Hepatocyte (in vitro differentiated cells): ENCODE data around the gene PHACTR1. TPM values are rescaled to one million over a fixed set of nuclear protein-coding genes. Genes with fewer than 3 reads are reported as not detected.

ENCODE experiments used
- DNase-seq: peaks from one replicate; pipeline ENCODE4 v3.0.0-alpha.2; 2016; ENCODE audit warnings: low spot score
- H2AFZ ChIP-seq: fragments of 200-600 bp; sonication (generic); 2 replicates; pipeline ENCODE4 v1.6.0; 2016; ENCODE audit warnings: antibody characterized with exemption, mild to moderate bottlenecking
- H3K27ac ChIP-seq: fragments of 200-600 bp; sonication (generic); 2 replicates; pipeline ENCODE4 v1.5.1; 2016; ENCODE audit warnings: mild to moderate bottlenecking
- H3K27me3 ChIP-seq: fragments of 200-600 bp; sonication (generic); 2 replicates; pipeline ENCODE4 v1.6.1; 2016
- H3K36me3 ChIP-seq: fragments of 200-600 bp; sonication (generic); replicated peaks from 2 replicates; pipeline ENCODE4 v1.5.1; 2016; ENCODE audit warnings: low read depth; ENCODE audit not compliant: insufficient read depth
- H3K4me1 ChIP-seq: fragments of 200-600 bp; sonication (generic); 2 replicates; pipeline ENCODE4 v1.5.1; 2016; ENCODE audit warnings: mild to moderate bottlenecking, moderate library complexity; ENCODE audit not compliant: insufficient read depth
- H3K4me2 ChIP-seq: fragments of 200-600 bp; sonication (generic); 2 replicates; pipeline ENCODE4 v1.6.0; 2016
- H3K4me3 ChIP-seq: fragments of 200-600 bp; sonication (generic); 2 replicates; pipeline ENCODE4 v1.5.1; 2016; ENCODE audit warnings: mild to moderate bottlenecking
- H3K79me2 ChIP-seq: fragments of 200-600 bp; sonication (generic); 2 replicates; pipeline ENCODE4 v1.6.0; 2017; ENCODE audit warnings: mild to moderate bottlenecking
- H3K9me2 ChIP-seq: fragments of 200-600 bp; sonication (generic); replicated peaks from 2 replicates; pipeline ENCODE4 v1.6.0; 2017; ENCODE audit warnings: mild to moderate bottlenecking; ENCODE audit not compliant: insufficient read depth
- H3K9me3 ChIP-seq: fragments of 200-600 bp; sonication (generic); 2 replicates; pipeline ENCODE4 v1.5.1; 2016; ENCODE audit warnings: low read depth, mild to moderate bottlenecking
- H4K20me1 ChIP-seq: fragments of 200-600 bp; sonication (generic); 2 replicates; pipeline ENCODE4 v1.6.0; 2016; ENCODE audit warnings: mild to moderate bottlenecking; ENCODE audit not compliant: insufficient read depth, poor library complexity, severe bottlenecking
- CTCF ChIP-seq: fragments of 200-600 bp; sonication (generic); IDR thresholded peaks from 2 replicates; pipeline ENCODE4 v1.5.1; 2016; ENCODE audit warnings: antibody characterized with exemption, mild to moderate bottlenecking; ENCODE audit not compliant: poor library complexity
- EZH2 ChIP-seq: fragments of 200-600 bp; sonication (generic); IDR thresholded peaks from 2 replicates; pipeline ENCODE4 v1.6.1; 2016; ENCODE audit warnings: antibody characterized with exemption, mild to moderate bottlenecking, borderline replicate concordance
- EZH2phosphoT487 ChIP-seq: fragments of 200-600 bp; sonication (generic); IDR thresholded peaks from one replicate; pipeline ENCODE4 v1.6.1; 2018; ENCODE audit warnings: antibody characterized with exemption, mild to moderate bottlenecking, low read depth, moderate library complexity; ENCODE audit not compliant: unreplicated experiment, severe bottlenecking
- WGBS: methylation state at CpG from one replicate; pipeline ENCODE4 v1.1.6; 2016; ENCODE audit warnings: low lambda C conversion rate; ENCODE audit errors: missing lambda C conversion rate; 5-methylcytosine and 5-hydroxymethylcytosine counted together
- polyA plus RNA-seq: library from polyadenylated mRNA; unstranded; fragments of >200 nt; fragmentation: Nextera tagmentation; extraction: Ambion mirVana; gene quantifications from 2 replicates; pipeline ENCODE4 v1.2.1, GENCODE V29; 2016
- total RNA-seq: library from RNA; depleted of rRNA; stranded (reverse); fragments of >200 nt; gene quantifications from 2 replicates; pipeline ENCODE4 v1.2.3, GENCODE V29; 2014

Gene PHACTR1
- total and polyA plus RNA-seq, 2 experiments from 2014 or later, result 3.0 to 4.3 TPM

DNA sequence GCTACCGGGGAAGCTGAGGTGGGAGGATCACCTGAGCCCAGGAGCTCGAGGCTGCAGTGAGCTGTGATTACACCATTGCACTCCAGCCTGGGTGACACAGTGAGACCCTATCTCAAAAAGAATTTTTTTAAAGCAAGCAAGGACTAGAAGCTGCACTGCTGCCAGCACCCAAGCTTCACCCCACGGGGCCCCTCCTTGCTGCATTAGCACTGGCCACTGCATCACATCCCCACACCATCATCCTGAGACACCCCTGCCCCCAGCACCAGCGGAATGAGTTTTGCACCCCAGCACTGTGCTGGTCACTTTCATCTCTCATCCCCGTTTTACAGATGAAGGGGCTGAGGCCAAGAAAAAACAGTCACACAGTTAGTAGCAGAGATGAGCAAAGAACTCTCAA, 580.8 kb downstream of the PHACTR1 start:
- no peaks in the 10 kb centered on the region for H3K4me1 ChIP-seq

DNA sequence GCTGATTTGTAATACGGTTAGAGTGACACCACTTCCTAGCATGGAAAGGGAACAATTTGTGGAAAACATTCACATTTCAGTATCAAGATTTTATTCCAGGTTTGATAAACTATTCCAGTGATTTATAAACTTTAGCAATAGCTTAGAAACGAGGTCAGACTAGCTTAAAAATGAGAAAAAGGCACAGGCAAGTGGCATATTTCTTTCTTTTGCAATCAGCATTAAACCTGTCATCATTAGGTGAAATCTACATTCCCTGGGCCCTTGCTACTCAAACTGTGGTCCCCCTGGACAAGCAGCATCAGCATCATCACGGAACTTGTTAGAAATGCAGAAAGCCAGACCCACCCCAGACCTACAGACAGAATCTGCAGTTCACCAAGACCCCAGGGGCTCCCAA, 581.9 kb downstream of the PHACTR1 start:
- Histone ChIP-seq H3K9me2 (no peaks in the 10 kb centered on the region), H3K4me2 (no peak overlapping the region), H3K4me1 (no peaks in the 10 kb centered on the region), H3K9me3 (no peaks in the 10 kb centered on the region), H3K27me3 (no peaks in the 10 kb centered on the region), H3K27ac (no peak overlapping the region), H3K36me3 (no peaks in the 10 kb centered on the region), H3K79me2 (no peaks in the 10 kb centered on the region), H3K4me3 (no peak overlapping the region), H2AFZ (no peak overlapping the region), H4K20me1 (no peaks in the 10 kb centered on the region)
- TF ChIP-seq CTCF (no peak), EZH2phosphoT487 (no peak), EZH2 (no peak)
- DNase-seq, result no peak
- 90% methylated on average over 3 of the region's 3 CpGs for WGBS

More for the DNA sequence above, 580.8 kb downstream of the PHACTR1 start:
- Histone ChIP-seq H3K4me2 (no peak overlapping the region), H3K27me3 (no peaks in the 10 kb centered on the region), H2AFZ (no peak overlapping the region), H3K4me3 (no peak overlapping the region), H4K20me1 (no peaks in the 10 kb centered on the region), H3K9me2 (no peaks in the 10 kb centered on the region), H3K79me2 (no peaks in the 10 kb centered on the region), H3K36me3 (no peaks in the 10 kb centered on the region), H3K9me3 (no peaks in the 10 kb centered on the region), H3K27ac (no peak overlapping the region)
- TF ChIP-seq EZH2 (no peak), EZH2phosphoT487 (no peak), CTCF (no peak)
- 97% methylated on average over 5 of the region's 5 CpGs for WGBS
- no peak for DNase-seq

DNA sequence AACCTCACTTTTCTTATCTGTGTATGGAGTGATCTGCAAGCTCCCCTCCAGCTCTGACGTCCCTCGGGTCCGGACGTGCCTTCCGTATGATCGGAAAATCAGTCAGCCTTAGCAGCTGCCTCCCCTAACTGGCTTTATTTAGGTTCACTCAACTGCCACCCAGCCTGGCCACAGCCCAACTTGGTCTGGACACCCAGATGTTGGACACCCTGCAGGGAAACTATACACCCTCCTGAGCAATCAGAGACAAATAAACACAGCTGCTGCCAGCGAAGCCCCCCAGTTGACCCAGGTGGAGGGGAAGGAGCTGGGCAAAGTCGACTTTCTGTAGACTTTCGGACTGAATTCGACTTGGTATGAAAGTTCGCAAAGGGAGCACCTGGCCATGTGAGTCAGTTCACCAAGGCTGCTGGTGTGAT, 582.8 kb downstream of the PHACTR1 start:
- Histone ChIP-seq H3K9me2 (no peaks in the 10 kb centered on the region), H3K4me1 (no peaks in the 10 kb centered on the region), H3K79me2 (no peaks in the 10 kb centered on the region), H3K4me3 (no peak overlapping the region), H3K27ac (no peak overlapping the region), H3K27me3 (no peaks in the 10 kb centered on the region), H3K4me2 (no peak overlapping the region), H3K36me3 (no peaks in the 10 kb centered on the region), H4K20me1 (no peaks in the 10 kb centered on the region), H2AFZ (no peak overlapping the region), H3K9me3 (no peaks in the 10 kb centered on the region)
- no peak for DNase-seq
- WGBS, result 99% methylated on average over 11 of the region's 11 CpGs
- TF ChIP-seq CTCF (no peak), EZH2phosphoT487 (no peak), EZH2 (no peak)

GRCh38 chr6:13299918-13300317, 583.4 kb downstream of the PHACTR1 start:
- TF ChIP-seq EZH2phosphoT487 (no peak), EZH2 (no peak), CTCF (no peak)
- Histone ChIP-seq H3K4me1 (no peaks in the 10 kb centered on the region), H3K4me3 (no peak overlapping the region), H3K9me2 (no peaks in the 10 kb centered on the region), H4K20me1 (no peaks in the 10 kb centered on the region), H2AFZ (no peak overlapping the region), H3K9me3 (no peaks in the 10 kb centered on the region), H3K4me2 (no peak overlapping the region), H3K79me2 (no peaks in the 10 kb centered on the region), H3K27me3 (no peaks in the 10 kb centered on the region), H3K27ac (no peak overlapping the region), H3K36me3 (no peaks in the 10 kb centered on the region)
- WGBS, result 83% methylated on average over 6 of the region's 6 CpGs
- no peak for DNase-seq
